Measurements from ENCODE around the gene AKAP8L.
A peak's percentile ranks its signal among the peaks of the same experiment; 100 is the strongest.
"Not testable (repeated sequence)": the region's sequence is repeated elsewhere in the genome, so short reads cannot be mapped to it uniquely, and the experiment has no call there.

Gene AKAP8L

DNA sequence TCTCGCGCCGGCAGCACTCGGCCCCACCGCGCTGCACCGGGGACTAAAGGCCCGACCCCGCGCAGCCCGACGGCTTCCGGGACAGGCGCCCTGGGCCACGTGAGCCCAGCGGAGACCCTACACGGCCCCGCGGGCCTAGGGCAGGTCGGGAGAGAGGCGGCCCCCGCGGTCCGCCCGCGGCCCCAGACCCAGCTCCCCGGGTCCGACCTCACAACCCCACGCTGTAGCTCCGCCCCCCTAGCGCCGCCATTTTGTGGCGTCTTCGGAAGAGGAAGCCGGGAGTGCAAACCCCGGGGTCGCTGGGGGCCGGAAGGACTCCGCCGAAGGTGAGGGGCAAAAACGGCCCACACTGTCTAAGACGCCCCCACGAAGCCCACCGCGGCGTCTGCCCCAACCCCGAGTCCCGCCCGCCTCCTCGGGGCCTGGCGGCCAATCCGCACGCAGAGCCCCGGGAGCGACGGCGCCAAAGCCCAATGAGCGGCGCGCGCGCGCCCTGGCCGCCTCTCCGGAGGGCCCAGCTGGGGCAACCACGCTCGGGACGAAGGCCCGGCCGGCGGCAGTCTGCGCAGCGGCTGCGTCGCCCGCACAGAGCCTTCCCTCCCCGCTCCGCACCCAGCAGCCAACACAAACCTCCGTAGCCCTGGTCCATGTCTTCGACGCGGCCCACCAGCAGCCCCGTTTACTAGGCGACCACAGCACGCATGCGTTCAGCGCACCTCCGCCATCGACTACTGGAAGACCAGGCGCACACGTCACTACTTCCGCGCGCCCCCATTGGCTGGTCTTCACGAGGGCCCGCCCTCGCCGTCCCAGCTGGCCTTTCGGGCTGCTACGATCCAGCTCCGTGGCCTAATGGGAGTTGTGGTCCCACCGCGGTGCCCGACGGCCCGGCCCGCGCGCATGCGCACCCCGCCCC lies 39.4 kb downstream of the AKAP8L start, which contains the start of gene AKAP8:
AKAP8 (minus strand) TSS at position 705 of the 916 bp plus-strand sequence; CDS start at position 649, 56 bp downstream.
- DNase-seq = peak; percentile 99

DNA sequence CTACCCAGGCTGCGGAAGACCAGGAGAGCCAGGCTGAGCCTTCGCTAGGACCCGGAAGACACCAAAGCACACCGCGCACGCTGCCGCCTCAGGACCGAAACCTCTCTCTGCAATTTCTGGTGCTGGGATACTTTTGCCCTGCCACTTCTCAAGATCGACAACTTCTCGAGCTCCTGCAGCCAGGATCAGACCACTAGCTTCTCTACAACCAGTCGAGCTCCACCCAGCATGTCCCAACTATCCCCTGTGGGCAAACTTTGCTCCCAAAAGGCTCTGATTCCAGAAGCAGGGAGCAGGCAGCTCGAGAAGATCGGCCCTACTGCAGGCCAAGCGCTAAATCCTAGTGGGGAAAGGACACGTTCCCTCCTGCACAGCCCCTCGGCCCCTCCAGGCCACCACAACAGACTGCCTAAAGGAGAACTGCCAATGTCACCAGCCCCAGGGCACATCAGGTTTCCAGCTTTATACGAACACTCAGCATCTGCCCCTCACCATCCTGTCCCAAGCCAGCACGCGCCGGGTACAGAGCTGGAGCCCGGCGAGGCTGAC lies 40.2 kb downstream of the AKAP8L start:
- DNase-seq = peak; percentile 69

DNA sequence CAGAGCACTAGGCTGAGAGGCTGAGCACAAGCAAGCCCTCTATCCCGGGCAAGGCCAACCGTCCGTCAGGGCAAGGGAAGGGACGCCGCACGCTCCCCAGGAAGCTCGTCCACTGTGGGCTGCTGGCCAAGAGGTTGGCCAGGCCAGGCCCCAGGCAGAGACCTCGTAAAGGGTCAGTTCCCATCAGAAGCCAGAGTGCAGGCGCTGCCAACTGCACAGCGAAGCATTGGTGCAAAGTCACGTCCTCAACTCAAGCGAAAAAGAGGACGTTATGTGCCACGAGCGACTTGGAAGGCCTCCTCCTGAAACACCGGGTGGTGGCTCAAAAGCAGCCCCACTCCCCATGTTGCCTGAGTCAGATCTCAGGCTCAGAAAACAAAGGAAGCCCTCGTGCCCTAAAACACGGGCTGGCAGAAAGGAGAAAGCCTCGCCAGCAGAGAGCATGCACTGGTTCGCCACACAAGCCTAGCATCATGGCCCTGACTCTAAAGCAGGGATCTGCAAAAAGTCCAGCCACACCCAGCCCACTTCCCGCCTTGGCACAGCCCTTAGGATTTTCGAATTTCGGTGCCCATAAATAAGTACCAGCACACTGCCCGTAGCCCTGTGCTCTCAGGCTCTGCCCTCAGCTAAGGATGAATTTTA lies 43.9 kb downstream of the AKAP8L start:
- no peak for DNase-seq

DNA sequence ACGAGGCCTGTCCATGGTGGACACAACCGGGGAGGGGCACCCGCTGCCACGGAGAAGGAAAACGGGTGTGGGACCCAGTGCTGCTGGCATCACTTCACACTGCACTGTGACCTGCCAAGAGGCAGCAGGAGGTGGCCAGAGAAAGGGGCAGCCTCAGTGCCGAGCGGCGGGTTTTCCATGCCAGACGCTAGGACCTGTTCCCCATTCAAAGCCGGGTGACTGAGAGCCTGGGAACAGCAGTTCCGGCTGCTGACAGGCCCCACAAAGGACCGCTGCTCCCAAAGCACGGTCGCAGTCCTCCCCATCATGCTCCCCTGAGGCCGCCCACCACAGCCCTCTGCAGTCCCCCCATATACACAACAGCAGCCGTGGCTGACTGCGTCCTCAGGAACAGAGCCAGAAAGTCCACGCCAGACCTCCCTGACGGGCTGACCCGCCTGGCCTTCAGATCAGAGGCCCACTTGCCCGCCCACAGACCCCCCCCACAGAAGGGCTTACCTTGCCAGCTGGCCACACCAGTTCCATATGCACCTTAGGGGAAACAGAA lies 44.6 kb downstream of the AKAP8L start:
- no peak for DNase-seq

DNA sequence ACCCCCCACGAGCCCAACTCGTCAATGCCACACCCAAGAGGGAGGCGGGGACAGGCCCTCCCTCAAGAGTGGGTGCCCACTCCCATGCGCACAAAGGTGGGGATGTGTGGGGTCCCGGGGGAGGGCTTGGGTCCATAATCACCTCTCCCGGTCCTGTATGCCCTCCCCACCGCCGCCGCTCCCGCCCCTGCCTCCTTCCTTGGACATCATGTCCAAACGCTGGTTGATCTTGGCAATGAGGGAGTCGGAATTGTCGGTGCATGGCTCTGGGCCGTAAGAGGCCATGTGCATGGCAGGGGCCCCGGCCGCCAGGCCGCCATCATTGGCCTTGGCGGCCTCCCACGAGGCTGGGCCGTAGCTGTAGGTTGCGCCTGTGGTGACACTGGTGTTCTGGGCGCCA lies 45.1 kb downstream of the AKAP8L start:
- DNase-seq = no peak

DNA sequence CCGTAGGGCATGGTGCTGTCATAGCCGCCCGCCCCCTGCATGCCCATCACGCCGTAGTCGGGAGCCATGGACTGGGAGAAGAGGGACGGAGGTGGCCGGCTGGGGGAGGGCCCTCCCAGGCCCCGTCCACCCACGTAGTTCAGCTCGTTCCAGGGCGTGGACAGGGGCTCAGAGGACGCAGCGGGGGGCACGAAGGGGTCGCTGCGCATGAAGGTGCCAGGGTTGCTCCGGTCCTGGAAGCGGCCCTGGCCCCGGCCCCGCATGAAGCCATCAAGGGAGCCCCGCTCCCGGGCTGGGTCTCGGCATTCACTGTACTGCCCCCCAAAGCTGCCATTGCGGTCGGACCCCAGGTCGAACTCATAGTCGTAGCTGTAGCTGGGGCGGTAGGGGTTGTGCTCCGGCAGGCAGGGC lies 45.9 kb downstream of the AKAP8L start:
- DNase-seq = no peak

DNA sequence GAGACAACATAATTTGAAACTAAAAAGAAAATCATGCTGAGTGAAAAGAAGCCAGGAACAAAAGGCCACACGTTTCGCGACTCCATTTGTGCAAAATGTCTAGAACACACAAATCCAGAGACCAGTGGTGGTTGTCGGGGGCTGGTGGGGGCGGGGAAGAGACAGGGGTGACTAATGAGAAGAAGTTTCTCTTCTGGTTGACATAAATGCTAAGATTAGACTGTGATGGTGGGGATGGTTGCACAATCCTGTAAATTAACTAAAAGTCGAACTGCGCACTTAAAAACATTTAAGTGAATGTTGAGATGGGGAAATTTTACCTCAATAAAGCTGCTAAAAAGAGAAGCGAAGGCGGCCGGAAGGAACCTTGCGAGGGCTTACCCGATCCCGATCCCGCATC lies 46.3 kb downstream of the AKAP8L start:
- no peak for DNase-seq

DNA sequence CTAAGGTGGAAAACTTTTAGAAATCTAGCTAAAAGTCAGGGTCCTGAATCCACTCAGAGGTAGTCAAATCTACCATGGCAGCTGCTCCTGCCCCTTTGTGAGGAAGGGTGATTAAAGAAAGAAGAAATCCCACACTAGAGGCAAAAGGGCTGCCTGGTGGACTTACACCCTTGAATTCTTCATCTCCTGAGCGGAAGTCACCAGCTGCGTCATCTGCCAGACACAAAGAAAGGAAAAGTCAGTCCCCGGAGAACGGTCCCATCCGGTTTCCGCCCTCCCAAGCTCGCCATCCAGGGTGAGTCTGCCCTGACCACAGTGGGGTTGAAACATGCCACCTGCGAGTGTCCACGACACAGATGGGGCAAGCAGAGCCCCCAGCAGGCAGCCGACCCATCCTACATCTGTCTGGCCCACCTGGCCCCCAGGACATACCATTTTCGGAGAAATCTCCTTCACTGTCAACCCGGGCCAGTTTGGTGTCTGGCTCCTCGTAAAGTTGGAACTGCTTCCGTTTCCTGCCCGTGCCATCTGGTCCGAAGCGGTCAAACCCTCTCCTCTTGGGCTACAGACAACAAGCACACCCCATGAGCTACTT lies 46.9 kb downstream of the AKAP8L start:
- no peak for DNase-seq

DNA sequence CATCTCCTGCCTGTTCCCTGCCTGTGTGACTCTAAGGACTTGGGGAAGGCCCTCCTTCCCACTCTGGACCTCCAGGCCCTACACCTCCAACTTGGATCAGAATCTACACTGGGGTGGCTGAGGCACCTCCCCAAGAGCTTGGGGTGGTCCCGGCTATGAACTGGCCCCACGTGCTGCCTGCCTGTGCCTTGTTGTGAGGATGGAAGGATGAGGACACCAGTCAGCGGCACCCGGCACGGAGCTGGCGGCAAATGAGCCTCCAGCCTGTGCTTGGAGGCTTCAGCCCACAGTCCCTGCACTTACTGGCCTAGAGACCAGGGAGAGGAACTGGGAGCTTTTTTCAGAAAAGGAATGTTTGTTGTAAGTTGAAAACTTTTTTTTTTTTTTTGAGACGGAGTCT lies 47.7 kb downstream of the AKAP8L start:
- DNase-seq = no peak

DNA sequence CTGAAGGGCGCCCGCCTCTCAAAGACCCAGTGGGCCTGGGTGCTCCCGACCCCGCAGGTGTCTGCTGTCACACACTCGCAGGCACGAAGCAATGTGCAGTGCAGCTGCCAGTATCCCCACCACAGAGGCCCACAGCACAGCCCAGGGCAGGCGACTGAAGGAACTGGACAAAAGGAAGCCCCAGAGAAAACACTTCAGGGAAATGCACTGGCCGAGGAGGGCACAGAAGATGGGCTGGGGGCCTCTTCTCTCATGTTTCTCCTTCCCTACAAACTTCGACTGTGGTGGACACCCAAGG lies 49.2 kb downstream of the AKAP8L start:
- no peak for DNase-seq

DNA sequence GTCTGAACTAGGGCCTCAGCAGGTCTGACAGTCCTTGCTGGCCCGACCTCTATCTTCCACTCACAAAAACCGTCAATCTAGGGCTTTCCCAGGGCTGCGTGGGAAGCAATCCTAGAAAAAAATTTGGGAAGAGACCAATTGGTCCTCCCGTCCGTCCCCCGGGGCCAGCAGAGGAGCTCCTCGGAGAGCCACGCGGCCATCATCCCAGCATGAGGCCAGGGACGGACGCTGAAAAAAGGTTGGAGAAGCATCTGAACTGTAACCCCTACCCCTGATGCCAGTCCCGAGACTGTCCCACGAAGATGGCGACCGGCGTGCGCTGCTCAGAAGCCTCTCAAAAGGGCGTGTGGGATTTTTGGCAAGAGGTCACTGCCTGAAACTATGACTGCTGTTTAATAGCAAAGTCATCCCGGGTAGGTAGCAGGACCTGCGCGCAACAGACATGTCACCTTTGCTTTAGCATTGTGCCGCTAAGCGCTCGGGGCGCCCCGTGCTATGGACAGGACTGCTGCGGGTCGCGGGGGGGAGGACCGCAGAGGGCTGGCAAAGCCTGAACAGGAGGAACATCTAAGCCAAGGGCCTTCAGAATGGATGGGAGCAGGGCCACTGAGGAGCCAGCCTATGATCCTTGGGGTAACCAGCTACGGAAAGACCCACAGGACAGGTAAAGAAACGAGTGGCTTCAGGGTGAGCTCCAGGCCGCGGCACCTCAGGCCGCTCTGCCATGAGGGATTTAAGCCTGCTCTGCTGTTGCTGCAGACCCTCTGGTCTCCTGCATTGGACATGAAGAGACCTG lies 49.8 kb downstream of the AKAP8L start:
- no peak for DNase-seq

DNA sequence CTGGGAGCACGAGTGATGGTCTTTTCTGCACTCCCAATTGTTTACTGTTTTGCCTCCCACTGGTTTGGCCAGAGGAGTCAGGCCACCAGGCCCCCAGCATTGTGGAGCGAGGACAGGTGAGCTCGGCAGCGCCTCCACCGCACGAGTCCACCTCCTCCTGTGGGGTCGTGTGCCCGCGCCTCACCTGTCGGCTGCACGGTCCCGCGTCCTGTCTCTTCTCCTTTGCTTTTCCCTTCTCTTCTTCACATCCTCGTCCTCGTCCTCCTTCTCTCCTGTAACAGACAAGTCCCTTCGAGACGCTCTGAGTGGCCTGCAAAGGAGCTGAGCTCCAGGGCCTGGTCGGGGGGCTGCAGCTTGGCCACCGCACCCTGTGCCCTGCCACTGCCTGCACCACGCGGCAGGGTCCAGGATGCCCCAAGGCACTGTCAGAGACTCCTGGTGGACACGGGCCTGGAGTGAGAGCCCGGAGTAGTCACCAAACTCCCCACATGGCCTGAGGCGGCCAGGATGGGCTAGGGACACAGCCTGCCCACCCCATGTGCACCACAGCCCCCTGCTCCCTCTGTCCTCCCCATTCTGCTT lies 50.6 kb downstream of the AKAP8L start:
- no peak for DNase-seq

DNA sequence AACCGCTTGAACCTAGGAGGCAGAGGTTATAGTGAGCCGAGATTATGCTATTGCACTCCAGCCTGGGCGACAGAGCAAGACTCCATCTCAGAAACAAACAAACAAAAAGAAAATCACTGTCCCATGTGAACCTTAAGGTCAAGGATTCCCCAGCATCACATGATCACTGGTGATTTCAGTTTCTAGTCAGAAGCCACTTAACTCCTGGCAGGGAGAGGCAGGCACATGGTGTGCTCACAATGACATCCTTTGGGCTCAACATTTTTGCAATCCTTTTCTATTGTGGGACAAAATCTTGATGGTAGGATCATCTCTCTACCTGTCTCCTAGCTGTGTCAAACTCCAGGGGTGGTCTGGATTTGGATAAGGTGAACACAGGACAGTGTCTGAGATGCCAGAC lies 51.3 kb downstream of the AKAP8L start:
- DNase-seq = no peak

DNA sequence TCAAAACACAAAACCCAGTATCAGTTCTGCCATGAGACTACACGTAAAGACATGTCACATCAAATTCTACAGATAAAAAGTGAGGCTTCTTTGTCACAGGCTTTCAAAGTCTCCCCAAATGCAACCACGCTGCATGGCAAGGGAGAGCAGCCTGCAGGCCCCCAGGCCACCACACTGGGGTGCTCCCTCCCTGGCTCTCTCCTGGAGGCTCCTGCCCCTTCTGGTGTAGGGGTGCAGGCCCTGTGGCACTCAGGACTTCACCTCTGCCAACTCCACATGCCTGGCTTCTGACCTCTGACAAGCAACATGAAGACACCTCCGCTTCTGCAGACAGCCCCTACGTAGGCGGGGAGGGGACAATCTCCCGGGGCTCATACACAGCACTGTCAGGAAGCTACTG lies 53.5 kb downstream of the AKAP8L start:
- DNase-seq = no peak

DNA sequence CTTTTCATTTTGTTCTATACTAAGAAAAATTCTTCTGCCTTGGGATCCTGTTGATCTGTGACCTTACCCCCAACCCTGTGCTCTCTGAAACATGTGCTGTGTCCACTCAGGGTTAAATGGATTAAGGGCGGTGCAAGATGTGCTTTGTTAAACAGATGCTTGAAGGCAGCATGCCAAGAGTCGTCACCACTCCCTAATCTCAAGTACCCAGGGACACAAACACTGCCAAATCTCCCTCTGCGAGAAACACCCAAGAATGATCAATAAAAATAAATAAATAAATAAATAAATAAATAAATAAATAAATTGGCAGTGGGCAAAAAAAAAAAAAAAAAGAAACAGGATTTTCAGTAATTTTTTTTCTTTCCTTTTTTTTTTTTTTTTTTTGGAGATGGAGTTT lies 55.0 kb downstream of the AKAP8L start:
- not testable (repeated sequence) for DNase-seq

DNA sequence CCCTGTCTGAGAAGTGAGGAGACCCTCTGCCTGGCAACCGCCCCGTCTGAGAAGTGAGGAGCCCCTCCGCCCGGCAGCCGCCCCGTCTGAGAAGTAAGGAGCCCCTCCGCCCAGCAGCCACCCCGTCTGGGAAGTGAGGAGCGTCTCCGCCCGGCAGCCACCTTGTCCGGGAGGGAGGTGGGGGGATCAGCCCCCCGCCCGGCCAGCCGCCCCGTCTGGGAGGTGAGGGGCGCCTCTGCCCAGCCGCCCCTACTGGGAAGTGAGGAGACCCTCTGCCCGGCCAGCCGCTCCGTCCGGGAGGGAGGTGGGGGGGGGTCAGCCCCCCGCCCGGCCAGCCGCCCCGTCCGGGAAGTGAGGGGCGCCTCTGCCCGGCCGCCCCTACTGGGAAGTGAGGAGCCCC lies 55.7 kb downstream of the AKAP8L start:
- DNase-seq = not testable (repeated sequence)

DNA sequence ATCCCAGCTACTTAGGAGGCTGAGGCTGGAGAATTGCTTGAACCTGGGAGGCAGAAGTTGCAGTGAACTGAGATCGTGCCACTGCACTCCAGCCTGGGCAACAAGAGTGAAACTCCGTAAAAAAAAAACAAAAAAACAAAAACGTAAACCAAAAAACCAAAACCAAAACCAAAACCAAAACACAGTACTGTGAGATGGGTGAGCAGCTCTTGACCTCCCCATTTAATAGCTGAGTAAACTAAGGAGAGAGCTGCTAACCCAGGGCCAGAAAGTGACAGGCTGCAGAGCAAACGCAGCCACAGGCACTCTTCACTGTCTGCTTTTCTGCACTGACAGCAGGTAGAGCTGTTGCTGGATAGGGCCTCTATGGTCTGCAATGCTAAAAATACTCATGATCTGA lies 58.8 kb downstream of the AKAP8L start:
- DNase-seq = not testable (repeated sequence)

DNA sequence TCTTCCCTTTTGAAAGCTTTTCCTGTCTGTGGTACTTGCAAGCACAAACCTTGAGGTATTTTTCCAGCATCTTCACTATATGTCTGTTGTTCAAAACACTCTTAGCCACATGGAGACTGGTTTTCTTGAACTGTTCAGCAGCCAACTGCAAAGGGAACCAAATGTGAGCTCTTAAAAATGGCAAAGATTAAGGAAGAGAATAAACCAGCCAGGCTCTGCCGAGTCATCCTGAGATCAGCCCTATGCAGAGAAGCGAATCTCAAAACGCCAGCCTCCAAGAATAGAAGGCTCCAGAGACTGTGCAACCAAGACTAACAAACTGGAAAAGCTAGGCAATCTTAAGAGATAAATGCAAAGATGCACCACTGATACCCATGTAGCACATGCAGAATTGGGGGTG lies 59.9 kb downstream of the AKAP8L start:
- DNase-seq = no peak

DNA sequence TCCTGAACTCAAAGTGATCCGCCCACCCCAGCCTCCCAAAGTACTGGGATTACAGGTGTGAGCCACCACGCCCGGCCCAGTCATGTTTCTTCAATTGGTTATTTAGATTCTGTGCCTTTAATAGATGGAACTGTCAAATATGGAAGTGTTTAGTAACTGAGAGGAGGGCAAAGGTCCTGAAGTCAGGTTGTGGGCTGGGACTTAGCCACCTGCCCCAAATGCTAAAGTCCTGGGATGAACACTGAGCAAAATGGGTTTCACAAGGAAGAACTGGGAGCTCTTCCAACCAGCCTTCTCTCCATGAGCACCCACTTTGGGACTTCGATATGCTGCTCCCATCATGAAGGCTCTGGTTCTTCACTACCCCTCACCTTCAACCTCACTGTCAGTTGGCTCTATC lies 60.9 kb downstream of the AKAP8L start:
- DNase-seq = no peak

DNA sequence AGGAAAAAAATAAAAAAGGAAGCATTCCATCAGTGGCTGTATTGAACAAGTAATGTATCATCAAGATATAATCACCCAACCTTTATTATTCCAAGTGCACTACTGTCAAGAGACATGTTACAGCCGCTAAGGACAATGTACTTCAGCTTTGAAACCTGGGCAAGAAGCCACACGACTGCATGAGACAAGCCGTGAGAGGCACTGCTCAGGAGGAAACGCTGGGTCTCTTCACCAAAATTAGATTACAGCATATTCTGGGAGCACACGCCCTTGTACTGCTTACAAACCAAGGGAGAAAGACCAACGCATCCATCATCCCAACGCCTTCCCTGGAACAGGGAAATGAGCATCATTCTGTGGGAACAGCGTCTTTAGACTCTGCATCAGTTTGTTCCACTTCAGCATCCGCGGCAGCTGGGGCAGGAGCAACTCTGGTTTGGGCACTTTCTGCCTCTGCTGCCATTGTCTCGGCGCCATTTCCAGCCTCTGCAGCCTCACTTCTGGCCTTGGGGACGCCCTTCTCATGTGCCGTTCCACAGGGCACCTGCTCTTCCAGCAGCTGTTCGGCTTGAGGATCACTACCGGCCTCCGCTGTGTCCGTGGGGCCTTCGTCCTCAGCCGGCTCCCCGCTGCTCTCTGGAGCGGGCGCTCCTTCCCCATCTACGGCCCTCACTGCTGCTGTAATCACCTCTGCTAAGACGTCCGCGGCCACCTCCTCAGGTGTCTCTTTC lies 64.1 kb downstream of the AKAP8L start:
- no peak for DNase-seq

DNA sequence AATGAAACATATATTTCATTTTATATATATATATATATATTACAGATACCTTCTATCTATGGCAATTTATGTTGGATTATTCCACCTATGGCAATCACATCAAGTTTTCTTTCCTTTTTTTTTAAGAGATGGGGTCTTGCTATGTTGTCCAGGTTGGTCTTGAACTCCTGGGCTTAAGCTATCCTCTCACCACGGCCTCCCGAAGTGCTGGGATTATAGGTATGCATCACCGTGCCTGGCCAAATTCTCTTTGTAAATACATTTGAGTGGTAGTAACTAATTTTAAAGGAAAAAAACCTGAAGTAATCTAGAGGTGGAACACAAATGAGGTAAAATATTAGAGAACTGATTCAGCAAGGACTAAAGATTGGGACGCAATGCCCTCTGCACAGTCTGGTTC lies 64.9 kb downstream of the AKAP8L start:
- DNase-seq = no peak

DNA sequence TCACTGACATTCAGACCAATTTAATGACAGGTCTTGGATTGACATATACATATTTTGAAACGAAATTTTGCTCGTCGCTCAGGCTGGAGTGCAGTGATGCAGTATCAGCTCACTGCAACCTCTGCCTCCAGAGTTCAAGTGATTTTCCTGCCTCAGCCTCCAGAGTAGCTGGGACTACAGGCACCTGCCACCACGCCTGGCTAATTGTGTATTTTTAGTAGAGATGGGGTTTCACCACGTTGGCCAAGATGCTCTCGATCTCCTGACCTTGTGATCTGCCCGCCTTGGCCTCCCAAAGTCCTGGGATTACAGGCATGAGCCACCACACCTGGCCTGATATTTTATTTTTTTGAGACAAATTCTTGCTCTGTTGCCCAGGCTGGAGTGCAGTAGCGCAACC lies 66.3 kb downstream of the AKAP8L start:
- DNase-seq = not testable (repeated sequence)
